ENCODE measurements around the gene MEIS3.

DNA sequence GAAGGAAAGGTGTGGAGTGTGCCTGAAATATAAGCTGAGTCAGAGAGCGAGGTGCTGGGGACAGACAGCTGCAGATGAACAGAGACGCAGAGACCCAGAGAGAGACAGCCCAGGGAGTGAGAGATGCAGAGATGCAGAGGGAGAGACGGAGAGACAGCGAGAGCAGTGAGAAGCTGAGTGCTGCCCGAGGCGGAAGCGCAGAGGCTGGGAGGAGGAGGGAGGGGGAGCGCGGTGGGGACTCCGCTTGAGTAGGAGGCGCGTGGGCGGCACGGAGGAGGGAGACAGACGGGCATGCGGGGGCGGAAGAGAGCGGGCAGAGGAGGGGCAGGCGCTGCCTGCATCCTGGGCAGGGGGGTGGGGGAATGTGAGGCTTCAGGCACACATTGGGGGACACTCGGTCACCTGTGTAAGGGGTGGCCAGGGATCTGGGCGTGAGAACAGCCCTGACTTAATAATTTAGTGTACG is 26.6 kb upstream of the MEIS3 start:
- TF ChIP-seq CTCF (IDR thresholded peaks at IDR 0.05) (no peak), POLR2AphosphoS5 (IDR thresholded peaks at IDR 0.05) (no peak)
